NB4 (cell line): ENCODE measurements around the gene NDOR1.

ENCODE experiments used
- MYC ChIP-seq: IDR thresholded peaks from 2 replicates; pipeline ENCODE4 v1.6.1; 2011; ENCODE audit warnings: low read depth, low read length
- POLR2A ChIP-seq: IDR thresholded peaks from 2 replicates; pipeline ENCODE4 v1.6.1; 2011; ENCODE audit warnings: mild to moderate bottlenecking; ENCODE audit not compliant: insufficient read length; ENCODE audit errors: extremely low read depth
- TF ChIP-seq, protein P1 (sequence below): IDR thresholded peaks from one replicate; pipeline ENCODE4 v1.5.1; 2012; ENCODE audit warnings: low read depth, low read length

DNA sequence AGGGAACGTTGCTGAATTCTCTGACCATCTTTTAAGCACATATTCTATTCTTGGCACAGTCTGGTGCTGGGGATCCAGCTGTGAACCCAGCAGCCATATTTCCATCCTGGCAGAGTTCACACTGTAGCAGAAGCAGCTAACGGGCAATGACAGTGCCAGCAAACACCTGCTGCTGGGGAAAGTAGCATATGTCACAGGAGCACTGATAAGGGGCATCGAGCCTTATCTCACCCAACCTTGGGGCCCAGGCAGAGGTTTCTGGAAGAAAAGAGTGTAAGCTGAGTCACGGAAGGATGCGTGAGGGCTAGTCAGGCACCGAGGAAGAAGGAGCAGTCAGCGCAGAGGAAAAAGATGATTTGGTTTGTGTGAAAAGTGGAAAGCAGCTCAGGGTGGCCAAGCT lies 1.1 kb downstream of the NDOR1 start:
- TF ChIP-seq, protein P1, sequence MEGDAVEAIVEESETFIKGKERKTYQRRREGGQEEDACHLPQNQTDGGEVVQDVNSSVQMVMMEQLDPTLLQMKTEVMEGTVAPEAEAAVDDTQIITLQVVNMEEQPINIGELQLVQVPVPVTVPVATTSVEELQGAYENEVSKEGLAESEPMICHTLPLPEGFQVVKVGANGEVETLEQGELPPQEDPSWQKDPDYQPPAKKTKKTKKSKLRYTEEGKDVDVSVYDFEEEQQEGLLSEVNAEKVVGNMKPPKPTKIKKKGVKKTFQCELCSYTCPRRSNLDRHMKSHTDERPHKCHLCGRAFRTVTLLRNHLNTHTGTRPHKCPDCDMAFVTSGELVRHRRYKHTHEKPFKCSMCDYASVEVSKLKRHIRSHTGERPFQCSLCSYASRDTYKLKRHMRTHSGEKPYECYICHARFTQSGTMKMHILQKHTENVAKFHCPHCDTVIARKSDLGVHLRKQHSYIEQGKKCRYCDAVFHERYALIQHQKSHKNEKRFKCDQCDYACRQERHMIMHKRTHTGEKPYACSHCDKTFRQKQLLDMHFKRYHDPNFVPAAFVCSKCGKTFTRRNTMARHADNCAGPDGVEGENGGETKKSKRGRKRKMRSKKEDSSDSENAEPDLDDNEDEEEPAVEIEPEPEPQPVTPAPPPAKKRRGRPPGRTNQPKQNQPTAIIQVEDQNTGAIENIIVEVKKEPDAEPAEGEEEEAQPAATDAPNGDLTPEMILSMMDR = no peak
- TF ChIP-seq POLR2A (no peak), MYC (no peak)
